ENCODE measurements around the gene ZNF460.

DNA sequence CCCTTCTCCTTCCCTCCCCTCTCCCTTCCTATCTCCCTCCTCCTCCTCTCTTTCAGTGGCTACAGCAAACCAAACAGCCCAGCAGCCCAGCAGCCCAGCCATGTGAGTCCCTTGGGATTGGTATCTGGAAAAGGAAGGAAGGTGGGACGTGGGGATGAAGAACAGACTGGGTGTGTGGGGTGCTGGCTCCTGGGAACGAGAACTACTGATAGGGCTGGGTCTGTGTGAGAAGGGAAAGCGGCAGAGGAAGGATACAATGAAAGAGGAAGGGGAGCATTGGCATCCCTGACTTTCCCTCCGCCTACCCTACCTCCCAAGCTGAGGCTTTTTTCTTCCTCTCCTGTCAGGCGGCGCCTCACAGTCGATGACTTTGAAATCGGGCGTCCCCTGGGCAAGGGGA lies 48.6 kb upstream of the ZNF460 start:
- TF ChIP-seq, protein P1, sequence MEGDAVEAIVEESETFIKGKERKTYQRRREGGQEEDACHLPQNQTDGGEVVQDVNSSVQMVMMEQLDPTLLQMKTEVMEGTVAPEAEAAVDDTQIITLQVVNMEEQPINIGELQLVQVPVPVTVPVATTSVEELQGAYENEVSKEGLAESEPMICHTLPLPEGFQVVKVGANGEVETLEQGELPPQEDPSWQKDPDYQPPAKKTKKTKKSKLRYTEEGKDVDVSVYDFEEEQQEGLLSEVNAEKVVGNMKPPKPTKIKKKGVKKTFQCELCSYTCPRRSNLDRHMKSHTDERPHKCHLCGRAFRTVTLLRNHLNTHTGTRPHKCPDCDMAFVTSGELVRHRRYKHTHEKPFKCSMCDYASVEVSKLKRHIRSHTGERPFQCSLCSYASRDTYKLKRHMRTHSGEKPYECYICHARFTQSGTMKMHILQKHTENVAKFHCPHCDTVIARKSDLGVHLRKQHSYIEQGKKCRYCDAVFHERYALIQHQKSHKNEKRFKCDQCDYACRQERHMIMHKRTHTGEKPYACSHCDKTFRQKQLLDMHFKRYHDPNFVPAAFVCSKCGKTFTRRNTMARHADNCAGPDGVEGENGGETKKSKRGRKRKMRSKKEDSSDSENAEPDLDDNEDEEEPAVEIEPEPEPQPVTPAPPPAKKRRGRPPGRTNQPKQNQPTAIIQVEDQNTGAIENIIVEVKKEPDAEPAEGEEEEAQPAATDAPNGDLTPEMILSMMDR (IDR thresholded peaks at IDR 0.05; ENCODE audit: borderline replicate concordance, extremely low read depth, low read length, poor library complexity, severe bottlenecking): no peak
- TF ChIP-seq EZH2 (IDR thresholded peaks at IDR 0.05; ENCODE audit: borderline replicate concordance, low read depth, low read length, severe bottlenecking): no peak
